Tibial artery (tissue), 4 donors: ENCODE results near the gene ATXN7L1.

Source experiments
- DNase-seq, 2 donors: peaks; one replicate each; pipeline ENCODE4 v3.0.0-alpha.2; 2019
- H3K27ac ChIP-seq, 2 donors: fragments of 200-600 bp; sonication (generic) in 1 of 2; 1 replicate in 1 of 2; 2 replicates in 1 of 2; pipeline ENCODE4 v1.5.1; 2018 to 2019; ENCODE audit warnings: mild to moderate bottlenecking in 1 of 2
- H3K27me3 ChIP-seq, 2 donors: fragments of 200-600 bp; sonication (generic) in 1 of 2; one replicate each; pipeline versions ENCODE4 v1.5.1 to v1.6.0; 2016 to 2019
- H3K36me3 ChIP-seq, 3 donors: fragments of 200-600 bp; sonication (generic) in 2 of 3; one replicate each; pipeline ENCODE4 v1.5.1; 2016 to 2019; ENCODE audit warnings: mild to moderate bottlenecking in 2 of 3
- H3K4me1 ChIP-seq, 4 donors: fragments of 200-600 bp; sonication (generic) in 2 of 4; 1 replicate in 3 of 4; 2 replicates in 1 of 4; pipeline ENCODE4 v1.5.1; 2016 to 2019
- H3K4me3 ChIP-seq, 2 donors: fragments of 200-600 bp; sonication (generic) in 1 of 2; 1 replicate in 1 of 2; 2 replicates in 1 of 2; pipeline ENCODE4 v1.5.1; 2018 to 2019; ENCODE audit warnings: mild to moderate bottlenecking in 2 of 2
- H3K9me3 ChIP-seq, 3 donors: fragments of 200-600 bp; sonication (generic) in 1 of 3; one replicate each; pipeline ENCODE4 v1.5.1; 2016 to 2019
- intact Hi-C: fragments of 100-400 bp; cut with DNase I; formaldehyde crosslinking; loops from one replicate; pipeline ENCODE4 v1.15.0; 2023; ENCODE audit warnings: low total_unique reads
- TF ChIP-seq, protein P1 (sequence below), 2 experiments: fragments of 200-600 bp in 1 of 2; fragments of 450-650 bp in 1 of 2; IDR thresholded peaks; one replicate each; pipeline ENCODE4 v1.5.1; 2017 to 2019; ENCODE audit warnings: antibody characterized with exemption in 2 of 2, mild to moderate bottlenecking in 1 of 2, moderate library complexity in 1 of 2

ATXN7L1 gene

DNA sequence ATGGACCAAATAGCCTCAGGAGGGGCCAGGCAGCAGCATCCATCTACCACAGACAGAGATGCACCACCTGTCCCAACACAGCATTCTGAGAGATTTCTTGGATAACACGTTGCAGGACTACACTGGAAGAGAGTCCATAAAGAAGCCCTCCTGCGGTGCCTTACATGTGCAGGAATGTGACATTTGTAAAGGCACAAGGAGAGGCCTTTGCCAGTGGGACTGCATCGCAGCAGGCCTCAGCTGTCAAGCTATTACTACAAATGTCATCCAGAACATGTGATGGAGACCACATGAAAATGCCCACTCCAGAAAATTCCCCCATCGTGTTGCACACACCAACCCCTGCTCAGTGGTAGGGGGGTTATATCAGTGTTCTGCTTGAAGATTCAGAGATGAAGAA, 77.4 kb downstream of the ATXN7L1 start:
- DNase-seq = no peak
- Histone ChIP-seq H3K36me3 (no peaks in the 10 kb centered on the region), H3K27me3 (no peaks in the 10 kb centered on the region), H3K4me1 (peaks cover 0 to 30% (median 7%) of the 10 kb centered on the region in 4 donors), H3K9me3 (no peaks in the 10 kb centered on the region), H3K4me3 (no peak overlapping the region), H3K27ac (no peak overlapping the region)
- TF ChIP-seq, protein P1, sequence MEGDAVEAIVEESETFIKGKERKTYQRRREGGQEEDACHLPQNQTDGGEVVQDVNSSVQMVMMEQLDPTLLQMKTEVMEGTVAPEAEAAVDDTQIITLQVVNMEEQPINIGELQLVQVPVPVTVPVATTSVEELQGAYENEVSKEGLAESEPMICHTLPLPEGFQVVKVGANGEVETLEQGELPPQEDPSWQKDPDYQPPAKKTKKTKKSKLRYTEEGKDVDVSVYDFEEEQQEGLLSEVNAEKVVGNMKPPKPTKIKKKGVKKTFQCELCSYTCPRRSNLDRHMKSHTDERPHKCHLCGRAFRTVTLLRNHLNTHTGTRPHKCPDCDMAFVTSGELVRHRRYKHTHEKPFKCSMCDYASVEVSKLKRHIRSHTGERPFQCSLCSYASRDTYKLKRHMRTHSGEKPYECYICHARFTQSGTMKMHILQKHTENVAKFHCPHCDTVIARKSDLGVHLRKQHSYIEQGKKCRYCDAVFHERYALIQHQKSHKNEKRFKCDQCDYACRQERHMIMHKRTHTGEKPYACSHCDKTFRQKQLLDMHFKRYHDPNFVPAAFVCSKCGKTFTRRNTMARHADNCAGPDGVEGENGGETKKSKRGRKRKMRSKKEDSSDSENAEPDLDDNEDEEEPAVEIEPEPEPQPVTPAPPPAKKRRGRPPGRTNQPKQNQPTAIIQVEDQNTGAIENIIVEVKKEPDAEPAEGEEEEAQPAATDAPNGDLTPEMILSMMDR (IDR thresholded peaks at IDR 0.05) = no peak
- intact Hi-C loops = loop anchor here (10.0 kb wide), 1 partner anchor 1314 kb away; no protein-coding TSS in a partner anchor

DNA sequence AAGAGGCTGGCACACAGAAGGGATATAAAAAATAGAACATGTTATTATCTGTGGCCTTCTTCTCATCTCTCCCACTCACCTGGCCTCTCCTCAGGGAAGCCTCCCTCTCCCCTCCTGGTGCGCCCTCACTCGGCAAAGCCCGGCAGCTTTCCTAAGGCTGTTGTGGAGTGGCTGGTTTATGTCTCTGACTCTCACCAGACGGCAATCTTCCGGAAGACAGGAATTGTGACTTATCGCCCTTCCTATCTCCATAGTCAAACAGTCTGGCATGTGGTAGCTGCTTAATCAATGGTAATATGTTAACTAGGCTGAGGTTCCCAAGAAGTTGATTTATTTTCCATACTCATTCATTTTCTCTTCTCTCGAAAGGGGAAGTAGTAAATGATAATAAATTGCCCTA, 78.7 kb downstream of the ATXN7L1 start:
- Histone ChIP-seq H3K4me3 (no peak overlapping the region), H3K27ac (no peak overlapping the region), H3K9me3 (no peaks in the 10 kb centered on the region), H3K27me3 (no peaks in the 10 kb centered on the region), H3K4me1 (peaks cover 0 to 16% (median 2%) of the 10 kb centered on the region in 4 donors), H3K36me3 (peaks cover 0 to 4% (median 0%) of the 10 kb centered on the region in 3 donors)
- intact Hi-C loops = loop anchor here (10.0 kb wide), 1 partner anchor 1313 kb away; no protein-coding TSS in a partner anchor
- DNase-seq = no peak
- TF ChIP-seq, protein P1 (IDR thresholded peaks at IDR 0.05) = no peak

DNA sequence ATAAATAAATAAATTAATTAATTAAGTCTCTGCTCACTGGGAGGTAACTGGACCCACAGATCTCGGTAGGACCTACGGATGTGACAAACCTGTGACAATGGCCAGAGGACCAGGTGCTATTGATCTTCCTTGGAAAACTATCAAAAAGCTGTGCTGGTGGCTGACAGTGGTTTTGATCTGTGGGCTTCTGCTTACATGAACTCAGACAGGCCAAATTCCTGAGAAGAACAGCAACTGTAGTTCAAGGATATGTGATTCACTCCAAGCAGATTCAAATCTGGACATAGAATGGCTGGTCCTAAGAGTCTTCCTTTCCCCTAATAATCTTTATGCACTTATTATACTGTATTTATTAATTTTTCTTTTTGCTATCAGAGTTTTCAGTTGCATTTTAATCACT, 80.0 kb downstream of the ATXN7L1 start:
- H3K27ac ChIP-seq = no peak overlapping the region
- peaks cover 0 to 4% (median 0%) of the 10 kb centered on the region in 3 donors for H3K36me3 ChIP-seq
- H3K9me3 ChIP-seq = no peaks in the 10 kb centered on the region
- H3K4me3 ChIP-seq = no peak overlapping the region
- TF ChIP-seq, protein P1 (IDR thresholded peaks at IDR 0.05) = no peak
- peaks cover 0 to 14% (median 0%) of the 10 kb centered on the region in 4 donors for H3K4me1 ChIP-seq
- intact Hi-C loops = loop anchor here (10.0 kb wide), 1 partner anchor 1312 kb away; no protein-coding TSS in a partner anchor
- DNase-seq = no peak
- no peaks in the 10 kb centered on the region for H3K27me3 ChIP-seq

DNA sequence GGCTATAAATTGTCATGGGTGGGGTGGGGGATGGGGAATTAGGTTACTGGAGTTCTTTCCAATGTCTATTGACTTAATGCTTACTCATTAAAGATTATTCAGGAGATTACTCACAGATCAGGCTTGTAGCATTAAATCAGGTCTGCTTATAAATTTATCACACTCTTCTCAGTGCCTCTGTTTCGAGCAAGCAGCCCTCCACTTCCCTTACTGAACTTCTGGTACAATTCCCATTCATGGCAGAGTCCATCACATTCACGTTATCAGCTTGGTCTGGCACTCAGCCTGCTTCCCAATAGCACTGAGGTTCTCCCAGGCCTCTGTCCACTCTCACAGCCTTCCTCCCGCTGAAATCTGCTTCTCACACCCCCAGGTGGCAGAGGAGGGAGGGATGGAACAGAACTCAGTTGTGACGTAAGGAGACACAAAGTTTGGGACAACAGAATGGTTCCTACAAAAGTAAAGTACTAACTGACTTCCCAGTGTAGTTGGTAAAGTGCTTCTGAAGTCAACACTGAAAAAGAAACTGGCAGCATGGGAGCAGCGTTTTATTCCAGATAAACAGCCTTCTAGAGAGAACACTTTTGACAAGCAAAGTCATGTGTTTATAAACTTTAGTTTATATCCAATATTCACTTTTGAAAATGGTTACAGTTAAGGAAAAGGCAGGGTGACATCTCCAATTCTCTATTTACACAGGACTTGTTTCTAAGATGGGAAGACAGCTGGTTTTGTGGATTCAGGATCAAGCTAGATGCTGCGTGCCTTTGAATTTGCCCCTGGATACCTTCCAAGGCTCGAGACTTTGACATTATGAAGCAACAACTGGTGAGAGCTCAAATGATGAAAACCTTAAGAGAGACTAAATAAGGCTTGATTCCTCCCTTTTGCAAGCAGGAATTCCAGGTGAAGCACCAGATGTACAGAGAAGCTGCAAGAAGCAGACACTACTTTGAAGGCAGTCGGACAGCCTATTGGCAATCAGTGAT, 81.4 kb downstream of the ATXN7L1 start:
- TF ChIP-seq, protein P1 (IDR thresholded peaks at IDR 0.05) = no peak
- H3K27me3 ChIP-seq = no peaks in the 10 kb centered on the region
- peak overlapping the region; percentile 34 to 45 for H3K27ac ChIP-seq
- no peaks in the 10 kb centered on the region for H3K9me3 ChIP-seq
- intact Hi-C loops = loop anchor here (10.0 kb wide), 1 partner anchor 1310 kb away; no protein-coding TSS in a partner anchor
- H3K4me3 ChIP-seq = no peak overlapping the region
- H3K36me3 ChIP-seq = peaks cover 0 to 4% (median 0%) of the 10 kb centered on the region in 3 donors
- DNase-seq = no peak
- peaks cover 0 to 8% (median 0%) of the 10 kb centered on the region in 4 donors for H3K4me1 ChIP-seq

DNA sequence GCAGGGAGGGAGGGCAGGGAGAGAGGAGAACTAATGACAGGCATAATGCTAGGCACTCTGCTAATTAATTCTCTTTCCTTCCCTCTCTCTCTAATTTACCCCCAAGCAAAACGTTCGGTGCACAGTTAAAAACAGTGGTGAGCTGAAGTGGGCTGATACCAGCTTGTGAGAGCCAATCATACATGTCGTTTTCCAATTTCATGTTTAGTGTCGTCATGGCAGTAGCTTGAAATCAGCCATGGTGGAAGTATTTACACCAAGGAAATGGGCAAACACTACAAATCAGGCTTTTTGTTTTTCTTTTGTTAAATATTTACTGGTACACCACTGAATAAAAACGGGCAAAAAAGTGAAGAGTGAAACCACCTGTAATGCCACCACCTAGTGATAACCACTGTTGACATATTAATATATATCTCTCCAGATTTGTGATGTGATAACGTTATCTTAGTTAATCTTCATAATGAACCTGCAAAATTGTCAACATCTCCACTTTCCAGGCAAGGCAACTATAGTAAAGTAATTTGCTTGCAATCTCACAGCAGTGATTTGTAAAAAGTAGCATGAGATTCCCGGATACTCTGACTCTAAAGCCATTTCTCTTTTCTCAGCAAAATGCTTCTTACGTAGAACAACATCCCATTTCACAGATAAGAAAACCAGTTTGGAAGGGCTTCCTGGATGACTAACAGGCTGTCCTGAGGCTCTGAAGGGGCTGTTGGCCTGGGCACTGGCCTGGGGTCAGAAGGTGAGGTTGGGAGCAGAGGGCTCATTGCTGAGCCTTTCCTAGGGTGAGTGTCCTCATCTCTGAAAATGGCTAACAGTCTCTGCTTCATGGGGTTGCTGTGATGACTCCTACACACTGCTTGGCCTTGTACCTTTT, 83.7 kb downstream of the ATXN7L1 start:
- Histone ChIP-seq H3K36me3 (peaks cover 6 to 12% (median 8%) of the 10 kb centered on the region in 3 donors), H3K27me3 (no peaks in the 10 kb centered on the region), H3K27ac (no peak overlapping the region), H3K4me1 (peaks cover 0 to 8% (median 0%) of the 10 kb centered on the region in 4 donors), H3K4me3 (no peak overlapping the region), H3K9me3 (no peaks in the 10 kb centered on the region)
- TF ChIP-seq, protein P1 (IDR thresholded peaks at IDR 0.05) = no peak
- intact Hi-C loops = loop anchor here (10.0 kb wide), 1 partner anchor 1308 kb away; no protein-coding TSS in a partner anchor
- no peak for DNase-seq
